Peyer's patch (tissue), 4 donors: ENCODE data around the gene NPAS2.

Experiments
- CTCF ChIP-seq, 6 experiments: fragments of 450-650 bp in 4 of 6; fragments of 200-600 bp in 2 of 6; sonication (generic) in 1 of 6; IDR thresholded peaks; one replicate each; pipeline ENCODE4 v1.5.1; 2017 to 2019; ENCODE audit warnings: antibody characterized with exemption in 6 of 6, mild to moderate bottlenecking in 3 of 6, moderate library complexity in 1 of 6
- POLR2A ChIP-seq, 2 donors: fragments of 450-650 bp; IDR thresholded peaks; one replicate each; pipeline ENCODE4 v1.5.1; 2017; ENCODE audit warnings: antibody characterized with exemption in 2 of 2, mild to moderate bottlenecking in 2 of 2, moderate library complexity in 2 of 2

GRCh38 chr2:100800915-100801314 is 19.0 kb upstream of the NPAS2 start:
- TF ChIP-seq CTCF (IDR thresholded peaks at IDR 0.05) (no peak), POLR2A (IDR thresholded peaks at IDR 0.05) (no peak)
